ENCODE results near the gene RHBDL3.
"Not testable (repeated sequence)": the region's sequence is repeated elsewhere in the genome, so short reads cannot be mapped to it uniquely, and the experiment has no call there.

The RHBDL3 gene, protein sequence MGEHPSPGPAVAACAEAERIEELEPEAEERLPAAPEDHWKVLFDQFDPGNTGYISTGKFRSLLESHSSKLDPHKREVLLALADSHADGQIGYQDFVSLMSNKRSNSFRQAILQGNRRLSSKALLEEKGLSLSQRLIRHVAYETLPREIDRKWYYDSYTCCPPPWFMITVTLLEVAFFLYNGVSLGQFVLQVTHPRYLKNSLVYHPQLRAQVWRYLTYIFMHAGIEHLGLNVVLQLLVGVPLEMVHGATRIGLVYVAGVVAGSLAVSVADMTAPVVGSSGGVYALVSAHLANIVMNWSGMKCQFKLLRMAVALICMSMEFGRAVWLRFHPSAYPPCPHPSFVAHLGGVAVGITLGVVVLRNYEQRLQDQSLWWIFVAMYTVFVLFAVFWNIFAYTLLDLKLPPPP

DNA sequence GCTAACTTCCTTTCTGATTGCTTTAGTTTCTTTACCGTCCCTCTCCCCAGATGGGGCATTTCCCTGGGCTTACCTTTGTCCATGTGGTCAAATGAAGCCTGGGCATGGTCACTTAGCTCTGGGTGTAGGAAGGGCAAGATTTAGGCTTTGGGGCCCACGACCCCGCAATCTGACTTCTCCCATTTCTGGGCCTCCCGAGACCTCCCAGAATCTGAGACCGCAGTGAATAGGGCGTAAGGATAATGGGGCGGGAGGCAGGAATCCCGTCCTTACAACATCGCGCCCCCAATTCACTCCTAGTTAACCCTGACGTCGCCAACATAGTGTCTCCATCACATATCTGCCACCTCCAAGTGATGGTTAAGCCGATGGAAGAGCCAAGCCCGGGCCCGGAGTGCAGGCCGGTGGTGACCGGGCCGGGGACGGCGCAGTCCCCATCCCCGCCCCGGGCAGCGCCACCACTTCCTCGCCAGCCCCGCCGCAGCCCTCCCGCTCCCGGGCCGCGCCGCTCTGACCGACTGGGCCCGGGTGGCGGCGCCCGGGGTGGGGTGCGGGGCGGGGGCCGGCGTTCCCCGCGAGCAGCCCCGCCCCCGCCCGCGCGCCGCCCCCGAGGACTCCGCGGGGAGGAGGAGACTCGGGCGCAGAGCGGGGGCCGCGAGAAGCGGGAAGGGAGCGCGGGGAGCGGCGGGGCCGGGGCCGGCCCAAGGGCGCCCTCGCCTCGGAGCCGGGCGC is at the start of gene RHBDL3:
RHBDL3 (plus strand) TSS at position 641 of the 732 bp plus-strand sequence. CDS start 358 bp downstream, outside the sequence.
- peak; percentile 41 for DNase-seq

DNA sequence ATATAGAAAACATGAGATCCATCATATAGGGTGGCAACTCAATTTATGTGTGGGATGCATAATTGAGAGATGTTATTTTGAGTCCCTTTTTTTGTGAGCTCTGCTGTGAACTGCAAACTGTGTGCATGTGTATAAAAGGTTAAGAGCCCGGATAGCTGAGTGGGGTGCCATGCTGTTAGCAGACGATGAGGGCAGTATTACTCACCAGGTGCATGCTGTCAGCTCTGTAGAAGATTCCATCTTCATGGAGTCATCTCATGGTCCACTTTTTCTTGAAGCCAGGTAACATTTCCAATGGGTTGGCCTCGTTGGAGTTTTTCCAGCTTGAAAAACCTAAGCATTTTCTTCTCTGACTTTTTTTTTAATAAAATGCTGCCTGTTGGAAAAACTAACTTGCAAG is 43.0 kb upstream of the RHBDL3 start:
- no peak for DNase-seq

DNA sequence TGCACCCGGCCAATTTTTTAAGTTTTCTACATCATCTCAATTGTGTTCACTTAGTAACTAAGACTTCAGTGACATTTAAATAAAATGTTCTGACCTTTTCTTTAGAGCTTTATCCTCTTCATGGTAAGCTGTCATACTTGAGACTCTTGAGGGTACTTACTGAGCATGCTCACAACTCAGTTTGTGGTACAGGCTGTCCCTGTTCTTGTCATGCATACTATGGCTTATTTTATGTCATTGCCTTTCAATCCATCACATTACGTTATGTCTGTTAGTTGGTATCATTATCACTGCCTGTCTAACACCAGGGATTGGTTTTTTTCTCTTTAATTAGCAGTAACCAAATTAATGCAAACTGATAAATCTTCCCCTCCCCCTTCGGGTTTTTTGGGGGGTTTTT is 41.9 kb upstream of the RHBDL3 start:
- DNase-seq = no peak

DNA sequence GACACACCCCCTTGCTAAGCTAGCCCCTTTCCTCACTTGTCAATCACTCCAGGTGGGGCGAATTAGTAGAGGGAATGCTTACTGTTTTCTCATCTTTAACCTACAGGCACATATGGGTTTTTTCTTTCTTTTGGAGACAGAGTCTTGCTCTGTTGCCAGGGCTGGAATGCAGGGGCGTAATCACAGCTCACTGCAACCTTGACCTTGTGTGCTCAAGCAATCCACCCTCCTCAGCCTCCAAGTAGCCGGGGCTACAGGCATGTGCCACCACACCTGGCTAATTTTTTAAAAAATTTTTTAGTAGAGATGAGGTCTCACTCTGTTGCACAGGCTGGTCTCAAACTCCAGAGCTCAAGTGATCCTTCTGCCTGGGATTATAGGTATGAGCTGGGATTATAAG is 38.7 kb upstream of the RHBDL3 start:
- DNase-seq = no peak

DNA sequence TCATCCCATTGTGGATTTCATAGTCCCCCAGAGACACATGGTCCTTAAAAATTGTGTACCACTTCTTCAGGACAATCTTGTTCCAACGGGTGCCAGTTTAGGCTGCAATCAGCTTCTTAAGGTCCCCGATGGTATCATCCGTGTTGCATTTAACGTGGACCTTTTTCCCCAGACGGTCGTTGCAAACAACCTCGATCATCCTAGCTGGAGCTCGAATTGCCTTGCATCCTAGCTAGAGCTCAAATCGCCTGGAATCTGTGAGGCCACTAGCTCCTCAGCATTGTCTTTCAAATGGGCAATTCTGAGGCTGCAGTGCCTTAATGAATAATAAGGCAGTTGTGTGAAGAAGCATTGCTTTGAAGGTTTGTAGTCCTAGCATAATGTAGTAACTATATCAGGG is 37.7 kb upstream of the RHBDL3 start:
- DNase-seq = no peak

DNA sequence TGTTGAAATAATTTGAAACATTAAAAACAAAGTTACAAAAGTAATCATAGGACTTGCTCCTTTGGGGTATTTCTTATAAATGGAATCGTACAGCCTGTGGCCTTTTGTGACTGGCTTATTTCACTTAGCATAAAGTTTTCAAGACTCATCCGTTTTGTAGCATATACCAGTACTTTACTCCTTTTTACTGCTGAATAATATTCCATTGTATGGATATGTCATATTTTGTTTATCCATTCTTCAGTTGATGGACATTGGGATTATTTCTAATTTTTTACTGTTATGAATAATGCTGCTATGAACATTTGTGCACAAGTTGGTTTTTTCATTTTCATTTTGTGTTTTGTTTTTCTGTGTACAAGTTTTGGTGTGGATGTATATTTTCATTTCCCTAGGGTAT is 30.0 kb upstream of the RHBDL3 start:
- no peak for DNase-seq

DNA sequence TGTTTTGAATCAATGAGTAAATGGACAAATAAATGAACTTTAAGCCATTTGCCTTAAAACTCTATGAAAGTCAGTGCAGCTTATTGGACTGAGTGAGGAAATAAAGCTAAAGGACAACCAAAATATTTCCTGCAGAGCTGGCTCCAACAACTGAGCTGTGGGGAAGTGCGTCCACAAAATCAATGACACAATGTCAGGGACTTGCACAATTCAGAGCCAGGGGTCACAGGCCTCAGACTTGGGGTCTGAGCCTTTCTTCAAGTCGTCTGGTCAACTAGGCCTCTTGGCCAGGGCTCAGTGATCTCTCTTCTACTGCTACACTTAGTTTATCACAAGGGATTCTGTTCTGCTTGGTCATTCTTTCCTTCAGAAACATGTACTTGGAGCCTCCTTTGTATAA is 26.2 kb upstream of the RHBDL3 start:
- DNase-seq = no peak

DNA sequence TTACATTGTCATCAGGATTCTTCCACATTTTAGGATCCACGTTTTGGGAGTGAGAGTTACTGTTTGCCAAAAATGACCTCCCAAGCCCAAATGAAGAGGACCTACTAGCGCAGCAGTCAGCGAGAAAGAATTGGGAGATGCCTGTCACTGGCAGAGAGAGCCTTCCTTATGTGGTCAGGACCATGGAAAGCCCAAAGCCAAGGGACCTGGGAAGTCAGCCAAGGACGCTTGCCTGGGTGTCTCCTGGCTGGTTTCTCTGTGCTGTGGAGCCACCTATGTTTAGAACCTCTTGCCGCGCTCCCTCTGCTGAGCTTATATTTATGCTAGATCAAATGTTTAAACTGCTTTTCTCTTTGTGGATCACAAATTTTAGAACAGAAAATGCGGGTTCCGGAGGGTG is 24.9 kb upstream of the RHBDL3 start:
- DNase-seq = no peak

DNA sequence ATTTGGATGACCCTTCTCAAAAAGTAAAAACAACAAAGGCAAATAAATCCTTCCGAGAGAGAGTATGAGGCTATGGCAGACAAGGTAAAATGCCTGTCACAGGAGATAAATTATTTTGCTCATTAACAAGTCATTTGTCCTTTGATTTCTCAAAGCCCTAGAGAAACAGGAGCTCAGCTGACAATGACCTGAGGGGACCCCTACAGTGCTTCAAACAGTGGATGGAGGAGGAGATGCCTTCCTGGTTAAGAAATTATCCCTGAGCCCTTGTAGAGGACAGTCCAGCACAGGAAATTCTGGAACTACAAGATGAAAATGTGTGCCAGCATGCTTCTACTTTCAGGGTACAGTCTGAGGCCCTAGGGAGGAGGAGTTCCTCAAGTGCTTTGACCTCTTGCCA is 24.0 kb upstream of the RHBDL3 start:
- no peak for DNase-seq

DNA sequence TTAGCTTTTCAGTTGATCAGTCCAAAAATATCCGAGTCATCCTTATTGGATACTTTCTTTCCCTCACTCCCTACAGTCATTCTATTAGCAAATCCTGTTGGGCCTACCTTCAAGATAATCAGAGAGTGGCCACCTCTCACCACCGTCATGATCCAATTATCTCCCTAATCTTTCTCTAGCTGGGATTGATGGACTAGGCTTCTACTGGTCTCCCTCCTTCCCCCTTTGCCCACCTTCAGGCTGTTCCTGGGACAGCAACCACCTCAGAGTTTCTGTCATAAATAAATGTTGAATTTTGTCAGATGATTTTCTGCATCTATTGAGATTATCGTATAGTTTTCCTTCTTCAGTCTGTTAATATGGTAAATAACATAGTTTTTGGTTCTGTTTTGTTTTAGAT is 16.2 kb upstream of the RHBDL3 start:
- no peak for DNase-seq

DNA sequence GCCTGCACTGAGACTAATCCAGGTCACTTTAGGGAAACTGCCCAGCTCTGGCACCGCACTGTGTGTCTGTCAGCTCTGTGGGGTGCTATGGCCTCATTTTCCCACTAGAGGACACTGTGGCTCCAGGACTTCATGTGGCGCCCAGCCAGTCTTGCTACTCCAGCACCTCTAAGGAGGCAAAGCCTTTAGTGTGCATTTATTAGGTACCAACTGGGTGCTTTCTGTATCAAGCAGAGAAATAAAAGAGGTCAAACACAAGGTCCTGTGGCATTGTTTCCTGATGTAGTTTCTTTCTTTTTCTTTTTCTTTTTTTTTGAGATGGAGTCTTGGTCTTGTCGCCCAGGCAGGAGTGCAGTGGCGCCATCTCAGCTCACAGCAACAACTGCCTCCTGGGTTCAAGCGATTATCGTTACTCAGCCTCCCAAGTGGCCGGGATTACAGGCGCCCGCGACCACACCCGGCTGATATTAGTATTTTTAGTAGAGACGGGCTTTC is 12.5 kb upstream of the RHBDL3 start:
- DNase-seq = peak; percentile 84

DNA sequence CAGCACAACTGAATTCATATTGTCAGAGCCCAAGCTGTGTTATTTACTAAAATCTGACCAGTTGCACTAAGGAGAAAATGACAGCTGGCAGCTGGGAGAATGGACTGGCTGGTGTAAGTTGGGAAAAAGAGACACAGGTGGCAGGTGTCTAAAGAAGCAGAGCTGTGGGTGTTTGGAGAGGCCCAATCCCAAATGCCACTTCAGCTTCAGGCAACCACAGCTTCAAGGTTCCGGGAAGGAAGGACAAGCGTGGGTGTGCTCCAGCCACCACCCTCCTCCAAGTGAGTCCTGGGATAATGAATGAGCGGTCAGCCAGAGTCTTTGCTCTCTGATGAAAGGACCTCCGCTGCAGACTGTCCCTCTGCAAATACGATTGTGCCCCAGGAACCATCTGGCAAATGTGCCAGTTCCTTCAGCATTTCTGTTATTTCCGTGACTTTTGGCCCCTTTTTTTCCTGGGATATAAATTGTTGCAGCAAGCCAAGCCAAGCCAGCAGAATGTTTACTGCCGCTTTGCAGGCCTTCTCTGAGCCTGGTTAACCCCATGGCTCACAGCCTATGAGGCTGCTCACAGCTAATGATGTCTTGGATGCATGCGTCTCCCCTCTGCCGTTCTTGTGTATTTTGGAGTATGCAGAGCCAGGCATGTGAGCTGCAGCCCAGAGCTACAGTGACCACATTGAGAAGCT is 9.5 kb upstream of the RHBDL3 start:
- DNase-seq = no peak

DNA sequence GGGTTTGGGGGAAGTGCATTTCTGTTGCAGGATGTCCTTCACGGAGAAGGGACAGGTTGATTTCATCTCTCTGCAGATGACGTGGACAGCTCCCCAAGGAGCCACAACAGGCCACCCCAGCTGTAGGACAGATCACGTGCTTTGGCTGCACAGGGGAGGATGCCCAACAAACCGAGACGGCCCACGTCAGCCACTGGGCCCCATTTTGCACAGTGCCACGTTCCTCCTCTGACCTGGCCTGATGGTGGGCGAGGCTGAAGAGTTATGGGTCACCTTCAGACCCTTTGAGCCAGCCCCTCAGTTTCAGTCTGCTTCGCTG is 9.0 kb upstream of the RHBDL3 start:
- DNase-seq = no peak

DNA sequence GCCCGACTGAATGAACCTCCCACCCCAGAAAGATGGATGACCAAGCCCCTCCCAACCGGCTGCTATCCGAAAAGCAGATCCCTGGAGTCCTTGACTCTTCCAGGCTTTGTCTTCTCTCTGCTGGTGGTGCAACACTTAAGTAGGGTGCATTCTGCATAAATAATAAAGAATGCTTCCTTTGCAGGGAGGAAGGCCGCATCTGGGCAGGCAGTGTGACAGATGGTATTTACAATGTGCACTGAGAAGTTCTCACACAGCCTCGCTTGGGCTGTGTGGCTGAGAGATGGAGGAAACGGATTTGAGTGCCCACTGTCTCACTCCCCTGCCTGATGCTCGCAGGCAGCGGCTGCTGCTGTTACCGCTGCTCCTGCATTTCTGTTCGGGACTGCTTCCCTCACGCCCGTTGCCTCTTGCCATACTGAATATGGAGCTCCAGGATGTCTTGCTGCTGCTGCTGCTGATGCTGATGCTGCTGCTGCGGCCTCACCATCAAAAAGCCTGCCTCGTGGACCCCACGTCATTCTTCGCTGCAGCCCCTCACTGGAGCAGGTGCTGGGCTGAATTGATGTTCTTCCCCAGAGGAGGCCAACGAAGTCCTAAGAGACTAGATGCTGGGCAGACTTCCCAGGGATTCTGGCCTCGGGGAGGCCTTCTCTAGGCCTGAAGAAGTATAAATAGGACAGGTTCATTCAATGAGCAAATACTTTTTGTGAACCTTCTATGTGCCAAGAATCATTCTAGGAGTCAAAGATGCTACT is 7.1 kb upstream of the RHBDL3 start:
- DNase-seq = no peak

DNA sequence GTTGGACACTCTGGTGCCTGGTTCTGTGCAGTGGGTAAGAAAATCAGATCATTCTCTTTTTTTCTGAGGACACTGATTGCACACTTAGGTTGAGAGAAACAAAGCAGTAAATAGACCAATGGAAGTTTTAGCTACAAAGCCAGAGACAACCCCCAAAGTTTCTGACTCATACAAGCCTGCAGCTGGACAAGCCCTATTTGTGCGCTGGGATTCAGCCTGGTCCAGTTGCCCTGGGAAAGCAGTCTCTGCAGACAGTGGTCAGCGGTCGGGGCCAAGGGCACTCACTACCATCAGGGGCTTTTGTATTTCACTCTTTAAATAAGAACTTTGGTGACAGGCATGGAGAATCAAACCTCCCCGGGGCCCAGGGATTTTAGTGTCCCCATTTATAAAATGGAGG is 6.0 kb upstream of the RHBDL3 start:
- no peak for DNase-seq

DNA sequence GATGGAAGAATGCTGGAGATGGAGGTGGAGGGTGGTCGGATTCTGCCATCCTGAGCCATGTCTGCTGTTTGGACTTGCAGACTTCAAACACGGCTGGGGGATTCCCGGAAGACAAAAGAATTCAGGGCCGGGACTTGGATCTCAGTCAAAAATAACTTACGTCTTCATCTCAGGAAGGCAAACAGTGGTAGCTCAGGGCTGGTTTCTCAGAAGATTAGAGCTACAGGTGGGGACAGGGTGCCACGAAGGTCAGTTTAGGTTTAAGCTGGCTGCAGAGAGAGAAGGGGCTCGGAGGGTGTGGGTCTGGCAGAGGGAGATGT is 4.3 kb upstream of the RHBDL3 start:
- no peak for DNase-seq

DNA sequence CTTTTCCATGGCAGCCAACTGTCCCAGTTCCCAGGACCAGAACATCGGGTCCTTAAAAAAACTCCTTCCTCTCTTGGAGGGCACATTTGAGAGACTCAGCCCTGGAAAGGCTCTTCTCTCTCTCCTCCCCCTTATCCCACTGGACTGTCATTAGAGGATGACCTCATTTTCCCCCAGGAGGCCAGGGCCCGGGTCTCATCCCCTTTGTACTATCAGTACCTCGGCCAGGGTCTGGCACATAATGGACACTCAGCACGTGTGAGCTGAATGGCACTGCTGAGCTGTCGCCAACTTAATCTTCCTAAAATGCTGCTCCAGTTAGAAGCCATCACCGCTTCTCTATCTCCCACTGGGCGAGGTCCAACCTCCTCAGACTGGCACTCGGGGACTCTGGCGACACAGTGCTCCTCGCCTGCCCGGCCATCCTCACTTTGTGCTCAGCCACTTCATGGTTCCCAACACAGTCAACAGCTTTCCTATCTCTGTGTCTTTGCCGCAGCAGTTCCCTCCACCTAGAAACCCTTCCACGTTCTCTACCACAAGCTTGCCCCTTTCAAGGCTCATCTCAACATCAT is 3.6 kb upstream of the RHBDL3 start:
- DNase-seq = no peak

DNA sequence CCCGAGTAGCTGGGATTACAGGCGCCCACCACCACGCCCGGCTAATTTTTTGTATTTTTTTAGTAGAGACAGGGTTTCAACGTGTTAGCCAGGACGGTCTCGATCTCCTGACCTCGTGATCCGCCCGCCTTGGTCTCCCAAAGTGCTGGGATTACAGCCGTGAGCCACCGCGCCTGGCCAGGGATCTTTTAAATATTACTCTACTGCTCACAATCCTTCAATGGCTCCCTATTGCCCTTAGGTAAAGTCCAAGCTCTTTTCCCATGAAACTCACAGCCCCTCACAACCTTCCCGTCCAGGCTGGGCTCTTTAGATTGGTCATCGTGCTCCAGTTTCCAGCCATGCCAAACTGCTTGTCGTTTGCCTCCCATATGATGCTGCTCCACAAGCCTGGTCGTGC is 2.1 kb upstream of the RHBDL3 start:
- not testable (repeated sequence) for DNase-seq

DNA sequence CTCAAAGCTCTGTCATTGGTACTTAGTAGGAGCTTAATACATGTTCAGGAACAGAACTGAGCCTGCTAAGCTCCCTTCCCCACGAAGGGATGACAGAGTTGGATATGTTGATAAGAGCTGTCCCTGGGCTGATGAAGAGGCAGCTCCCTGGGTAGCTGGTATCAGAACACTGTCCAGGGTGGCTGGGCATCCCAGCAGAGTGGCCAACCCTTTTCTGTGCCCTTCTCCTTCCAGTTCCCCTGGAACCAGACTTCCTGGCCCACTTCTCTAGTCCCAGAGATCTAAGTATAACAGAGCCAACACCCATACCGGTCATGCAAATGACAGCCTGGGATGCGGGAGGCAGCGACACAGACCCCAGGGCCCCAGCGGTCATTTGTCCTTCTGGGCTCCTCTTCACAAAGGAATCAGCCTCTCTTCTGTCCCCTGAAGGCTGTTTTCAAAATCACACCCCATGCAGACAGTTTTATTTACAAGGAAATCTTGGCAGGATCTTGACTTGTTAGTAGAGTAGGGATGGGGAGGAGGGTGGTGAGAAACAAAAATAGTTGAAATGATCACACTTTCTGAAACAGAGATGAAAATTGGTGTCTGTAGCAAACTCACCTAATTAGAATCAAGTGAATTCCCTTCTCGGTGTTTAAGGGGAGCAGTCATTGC is 1.4 kb upstream of the RHBDL3 start:
- no peak for DNase-seq

DNA sequence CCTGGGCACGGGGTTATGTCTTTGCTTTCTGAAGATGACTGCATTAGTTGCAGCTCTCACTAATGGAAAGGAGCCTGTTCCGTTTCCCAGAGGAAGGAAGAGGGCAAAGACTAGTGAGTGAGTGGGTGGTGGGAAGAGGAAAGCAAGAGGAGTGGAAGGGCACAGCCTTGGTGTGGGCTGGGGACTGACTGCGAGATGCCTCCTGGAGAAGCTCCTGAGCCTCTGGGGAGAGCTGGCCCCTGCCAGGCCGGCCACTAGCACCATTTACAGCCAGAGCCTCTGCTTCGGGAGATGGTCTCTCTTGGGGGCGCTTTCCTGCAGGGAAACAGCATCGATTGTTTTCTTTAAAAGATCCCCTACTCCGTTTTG is 825 bp upstream of the RHBDL3 start:
- DNase-seq = no peak

DNA sequence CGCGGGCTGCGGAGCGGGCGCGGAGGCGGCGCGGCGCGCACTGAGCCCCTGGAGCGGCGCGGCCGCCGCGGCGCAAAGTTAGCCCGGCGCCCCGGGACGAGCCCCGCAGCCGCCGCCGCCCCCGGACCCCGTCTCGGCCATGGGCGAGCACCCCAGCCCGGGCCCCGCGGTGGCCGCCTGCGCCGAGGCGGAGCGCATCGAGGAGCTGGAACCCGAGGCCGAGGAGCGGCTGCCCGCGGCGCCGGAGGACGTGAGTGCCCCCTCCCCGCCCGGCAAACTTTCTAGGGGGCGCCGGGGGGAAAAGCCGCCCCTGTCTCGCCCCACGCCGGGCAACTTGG is 388 bp downstream of the RHBDL3 start:
- DNase-seq = peak; percentile 27
